Measurements from ENCODE around the gene MOB3A. TPM values are rescaled to one million over a fixed set of nuclear protein-coding genes. Genes with fewer than 3 reads are reported as not detected.

MOB3A gene
- total RNA-seq, 2 donors from 2014 or later, result 11.7 to 22.1 TPM

DNA sequence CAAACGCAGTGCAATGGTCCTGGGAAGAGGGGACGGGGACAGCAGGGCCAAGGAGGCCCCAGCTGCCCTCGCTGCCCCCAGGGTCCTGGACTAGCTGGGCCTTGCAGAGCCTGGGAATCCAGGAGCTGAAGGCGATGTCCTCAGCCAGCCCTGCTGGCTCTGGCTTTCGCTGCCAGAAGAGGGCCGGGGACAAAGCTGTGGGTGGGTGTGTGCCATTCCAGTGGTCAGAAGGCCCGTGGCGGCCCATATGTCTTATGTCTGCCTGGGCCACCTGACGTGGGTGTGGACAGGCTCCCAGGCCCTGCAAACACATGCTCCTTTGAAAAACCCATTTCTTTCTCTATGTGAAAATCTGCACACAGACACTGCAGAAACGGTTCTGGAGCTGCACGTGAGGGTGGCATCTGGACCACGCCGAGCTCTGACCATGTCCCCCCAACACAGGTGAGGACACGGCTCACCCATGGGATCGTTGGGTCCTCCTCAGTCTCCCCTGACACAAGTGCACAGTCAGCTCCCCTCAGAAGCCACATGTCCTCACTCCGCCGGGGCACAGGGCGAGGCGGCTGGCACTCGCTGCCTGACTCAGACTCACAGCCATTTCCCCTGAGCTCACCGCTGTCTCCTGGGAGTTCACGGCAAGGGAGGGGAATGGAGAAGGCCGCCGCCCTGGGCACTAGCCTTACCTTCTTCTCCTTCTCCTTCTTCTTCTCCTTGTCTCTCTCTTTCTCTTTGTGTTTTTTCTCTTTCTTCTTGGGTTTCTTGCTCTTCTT, 17.5 kb upstream of the MOB3A start:
- Histone ChIP-seq H3K36me3 (replicated peaks in 1 of 2; ENCODE audit: insufficient read depth in 1 of 2, low read depth in 2 of 2) (peaks cover 51 to 82% of the 10 kb centered on the region in 2 donors), H3K4me3 (no peak overlapping the region), H3K27me3 (no peaks in the 10 kb centered on the region), H3K27ac (no peak overlapping the region), H3K4me1 (peaks cover 13% of the 10 kb centered on the region), H3K9me3 (no peaks in the 10 kb centered on the region)
- intact Hi-C loops (cut with DNase I), result loop anchor here (5.0 kb wide), 1 partner anchor 34 kb away; no protein-coding TSS in a partner anchor
- ATAC-seq, result no peak
- 91 to 96% methylated on average over 19 to 21 of the region's 24 CpGs for WGBS, 2 donors
- TF ChIP-seq POLR2A (IDR thresholded peaks at IDR 0.05), result no peak
- TF ChIP-seq, protein P1, sequence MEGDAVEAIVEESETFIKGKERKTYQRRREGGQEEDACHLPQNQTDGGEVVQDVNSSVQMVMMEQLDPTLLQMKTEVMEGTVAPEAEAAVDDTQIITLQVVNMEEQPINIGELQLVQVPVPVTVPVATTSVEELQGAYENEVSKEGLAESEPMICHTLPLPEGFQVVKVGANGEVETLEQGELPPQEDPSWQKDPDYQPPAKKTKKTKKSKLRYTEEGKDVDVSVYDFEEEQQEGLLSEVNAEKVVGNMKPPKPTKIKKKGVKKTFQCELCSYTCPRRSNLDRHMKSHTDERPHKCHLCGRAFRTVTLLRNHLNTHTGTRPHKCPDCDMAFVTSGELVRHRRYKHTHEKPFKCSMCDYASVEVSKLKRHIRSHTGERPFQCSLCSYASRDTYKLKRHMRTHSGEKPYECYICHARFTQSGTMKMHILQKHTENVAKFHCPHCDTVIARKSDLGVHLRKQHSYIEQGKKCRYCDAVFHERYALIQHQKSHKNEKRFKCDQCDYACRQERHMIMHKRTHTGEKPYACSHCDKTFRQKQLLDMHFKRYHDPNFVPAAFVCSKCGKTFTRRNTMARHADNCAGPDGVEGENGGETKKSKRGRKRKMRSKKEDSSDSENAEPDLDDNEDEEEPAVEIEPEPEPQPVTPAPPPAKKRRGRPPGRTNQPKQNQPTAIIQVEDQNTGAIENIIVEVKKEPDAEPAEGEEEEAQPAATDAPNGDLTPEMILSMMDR (IDR thresholded peaks at IDR 0.05), result no peak
- DNase-seq, result no peak

DNA sequence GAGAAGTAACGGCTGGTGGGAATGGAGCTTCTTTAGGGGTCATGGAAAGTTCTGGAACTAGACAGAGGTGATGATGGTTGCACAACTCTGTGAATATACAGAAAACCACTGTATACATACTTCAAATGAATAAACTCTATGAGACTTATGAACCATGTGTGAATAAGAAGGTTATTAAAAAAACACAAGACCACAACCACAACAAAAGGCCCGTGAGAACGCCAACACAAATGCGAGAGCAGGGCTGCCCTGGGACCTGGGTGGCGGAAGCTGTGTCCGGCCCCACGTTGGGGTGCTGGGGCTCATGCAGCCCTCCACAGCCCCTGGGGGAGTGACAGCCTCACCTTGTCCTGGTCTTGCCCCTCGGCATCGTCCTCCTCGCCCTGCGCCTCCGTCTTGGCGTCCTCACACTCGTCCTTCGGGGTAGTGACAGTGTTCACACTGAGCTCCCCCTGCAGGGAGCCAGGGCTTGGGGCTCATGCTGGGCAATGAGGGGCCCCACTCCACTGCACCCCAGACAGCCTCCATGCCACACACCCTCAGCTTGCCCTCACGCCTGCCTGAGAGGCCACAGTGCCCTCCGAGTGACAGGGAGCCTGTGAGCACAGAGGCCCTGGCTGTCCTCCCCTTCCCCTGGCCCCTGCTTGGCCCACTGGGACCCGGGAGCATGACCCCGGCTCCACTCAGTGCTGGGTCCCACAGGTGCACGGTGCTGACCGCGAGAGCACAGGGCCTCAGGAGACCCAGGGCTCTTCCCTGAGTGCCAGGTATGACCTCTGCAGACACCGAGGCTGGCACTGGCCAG, 16.6 kb upstream of the MOB3A start:
- WGBS, 2 donors, result 89 to 90% methylated on average over 15 to 22 of the region's 23 CpGs
- Histone ChIP-seq H3K27ac (no peak overlapping the region), H3K9me3 (no peaks in the 10 kb centered on the region), H3K36me3 (replicated peaks in 1 of 2; ENCODE audit: insufficient read depth in 1 of 2, low read depth in 2 of 2) (peaks cover 58 to 84% of the 10 kb centered on the region in 2 donors), H3K4me3 (no peak overlapping the region), H3K4me1 (peaks cover 7% of the 10 kb centered on the region), H3K27me3 (no peaks in the 10 kb centered on the region)
- ATAC-seq, result no peak
- TF ChIP-seq, protein P1 (IDR thresholded peaks at IDR 0.05), result no peak
- TF ChIP-seq POLR2A (IDR thresholded peaks at IDR 0.05), result no peak
- DNase-seq, result no peak
- intact Hi-C loops (cut with DNase I), result loop anchor here (5.0 kb wide), 1 partner anchor 35 kb away; no protein-coding TSS in a partner anchor

GRCh38 chr19:2111886-2112285, 15.8 kb upstream of the MOB3A start:
- WGBS, 2 donors, result 93 to 95% methylated on average over 10 to 17 of the region's 20 CpGs
- H3K4me1 ChIP-seq, result no peaks in the 10 kb centered on the region
- no peak for DNase-seq
- no peak overlapping the region for H3K27ac ChIP-seq
- no peak for TF ChIP-seq POLR2A (IDR thresholded peaks at IDR 0.05)
- TF ChIP-seq, protein P1 (IDR thresholded peaks at IDR 0.05), result no peak
- no peak for ATAC-seq
- H3K27me3 ChIP-seq, result no peaks in the 10 kb centered on the region
- no peaks in the 10 kb centered on the region for H3K9me3 ChIP-seq
- intact Hi-C loops (cut with DNase I), result loop anchor here (5.0 kb wide), 1 partner anchor 35 kb away; no protein-coding TSS in a partner anchor
- no peak overlapping the region for H3K4me3 ChIP-seq
- peaks cover 58 to 84% of the 10 kb centered on the region in 2 donors for H3K36me3 ChIP-seq (replicated peaks in 1 of 2; ENCODE audit: insufficient read depth in 1 of 2, low read depth in 2 of 2)

DNA sequence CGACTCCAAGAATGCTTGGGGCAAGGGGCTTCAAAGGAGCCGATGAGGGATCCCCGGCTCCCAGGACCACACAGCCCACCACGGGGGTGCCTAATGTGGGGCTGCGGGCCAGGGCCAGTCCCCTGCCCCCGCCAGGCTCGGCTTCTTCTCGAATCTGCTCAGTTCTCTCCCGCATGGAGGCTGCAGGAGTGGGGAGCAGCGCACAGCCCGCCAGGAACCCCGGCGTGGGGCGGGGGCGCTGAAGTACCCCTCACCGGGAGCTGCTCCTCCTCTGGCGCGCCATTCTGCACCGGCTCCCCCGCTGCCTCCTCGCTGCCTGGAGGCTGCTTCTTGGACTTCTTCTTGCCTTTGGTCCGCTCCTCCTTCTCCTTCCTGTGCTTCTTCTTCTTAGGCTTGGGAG, 15.3 kb upstream of the MOB3A start:
- H3K9me3 ChIP-seq, result no peaks in the 10 kb centered on the region
- no peaks in the 10 kb centered on the region for H3K4me1 ChIP-seq
- H3K36me3 ChIP-seq (replicated peaks in 1 of 2; ENCODE audit: insufficient read depth in 1 of 2, low read depth in 2 of 2), result peaks cover 53 to 83% of the 10 kb centered on the region in 2 donors
- no peaks in the 10 kb centered on the region for H3K27me3 ChIP-seq
- DNase-seq (no peak), ATAC-seq (no peak)
- intact Hi-C loops (cut with DNase I), result loop anchor here (5.0 kb wide), 1 partner anchor 36 kb away; no protein-coding TSS in a partner anchor
- H3K27ac ChIP-seq, result no peak overlapping the region
- TF ChIP-seq, protein P1 (IDR thresholded peaks at IDR 0.05), result no peak
- no peak for TF ChIP-seq POLR2A (IDR thresholded peaks at IDR 0.05)
- WGBS, 2 donors, result 93 to 96% methylated on average over 17 to 22 of the region's 22 CpGs
- H3K4me3 ChIP-seq, result no peak overlapping the region

Measured in body of pancreas (tissue), 4 donors.